ENCODE measurements around the gene ANKS4B. TPM values are rescaled to one million over a fixed set of nuclear protein-coding genes. Genes with fewer than 3 reads are reported as not detected.

Gene ANKS4B
- total and polyA plus RNA-seq, 9 donors = under 0.01 to 0.05 (median 0.04) TPM; not detected in 6

DNA sequence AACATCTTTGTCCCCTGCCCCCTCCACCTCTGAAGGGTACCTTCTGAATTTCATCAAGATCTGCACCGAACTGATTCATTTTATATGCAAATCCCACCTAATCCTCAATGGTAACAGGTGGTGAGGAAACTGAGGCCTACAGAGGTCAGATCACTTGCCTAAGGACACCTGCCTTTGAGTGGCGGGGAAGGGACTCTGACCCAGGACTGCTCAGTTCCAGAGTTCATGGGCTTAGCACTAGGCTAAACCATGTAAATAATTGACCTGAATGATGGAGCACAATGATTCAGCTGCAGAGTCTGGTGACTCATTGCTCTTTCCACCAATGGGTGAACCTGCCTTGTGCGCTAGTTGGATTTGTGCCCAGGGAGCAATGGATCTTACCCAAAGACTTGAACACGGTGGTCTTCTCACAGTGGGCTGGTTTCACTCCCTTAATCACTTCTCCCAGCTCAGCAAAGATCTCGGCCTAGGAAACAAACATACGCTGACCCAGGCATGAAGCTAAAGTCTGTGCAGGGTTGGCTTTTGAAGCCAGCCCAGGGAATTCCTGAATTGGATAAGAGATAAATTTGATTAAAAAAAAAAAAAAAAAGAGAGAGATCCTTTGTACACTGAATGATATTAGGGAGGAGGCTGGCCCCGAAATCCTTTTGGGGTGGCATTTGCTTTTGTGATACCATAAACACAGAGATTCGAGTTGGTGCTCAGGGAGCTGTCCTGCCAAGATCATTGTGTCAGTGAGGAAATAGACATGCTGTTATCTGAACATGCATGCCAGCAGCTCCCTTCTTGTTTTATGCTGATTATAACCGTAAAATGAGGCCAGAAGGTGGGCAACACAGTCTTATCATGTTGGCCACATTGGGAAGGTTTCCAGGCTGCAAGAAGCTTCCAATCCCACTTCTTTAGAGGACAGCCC, 27.6 kb downstream of the ANKS4B start:
- no peaks in the 10 kb centered on the region for H3K4me1 ChIP-seq (ENCODE audit: insufficient read depth)
- H3K4me3 ChIP-seq = no peak overlapping the region
- intact Hi-C loops (cut with DNase I) = loop anchor here in 1 of 4 donors (10.0 kb wide), 1 partner anchor 46 kb away; the partner anchor contains the start of gene ZP2
- no peak for DNase-seq
- no peaks in the 10 kb centered on the region for H3K9me3 ChIP-seq
- H3K27ac ChIP-seq = no peak overlapping the region
- TF ChIP-seq POLR2A (IDR thresholded peaks at IDR 0.05) (no peak), EP300 (IDR thresholded peaks at IDR 0.05) (no peak)
- TF ChIP-seq, protein P1, sequence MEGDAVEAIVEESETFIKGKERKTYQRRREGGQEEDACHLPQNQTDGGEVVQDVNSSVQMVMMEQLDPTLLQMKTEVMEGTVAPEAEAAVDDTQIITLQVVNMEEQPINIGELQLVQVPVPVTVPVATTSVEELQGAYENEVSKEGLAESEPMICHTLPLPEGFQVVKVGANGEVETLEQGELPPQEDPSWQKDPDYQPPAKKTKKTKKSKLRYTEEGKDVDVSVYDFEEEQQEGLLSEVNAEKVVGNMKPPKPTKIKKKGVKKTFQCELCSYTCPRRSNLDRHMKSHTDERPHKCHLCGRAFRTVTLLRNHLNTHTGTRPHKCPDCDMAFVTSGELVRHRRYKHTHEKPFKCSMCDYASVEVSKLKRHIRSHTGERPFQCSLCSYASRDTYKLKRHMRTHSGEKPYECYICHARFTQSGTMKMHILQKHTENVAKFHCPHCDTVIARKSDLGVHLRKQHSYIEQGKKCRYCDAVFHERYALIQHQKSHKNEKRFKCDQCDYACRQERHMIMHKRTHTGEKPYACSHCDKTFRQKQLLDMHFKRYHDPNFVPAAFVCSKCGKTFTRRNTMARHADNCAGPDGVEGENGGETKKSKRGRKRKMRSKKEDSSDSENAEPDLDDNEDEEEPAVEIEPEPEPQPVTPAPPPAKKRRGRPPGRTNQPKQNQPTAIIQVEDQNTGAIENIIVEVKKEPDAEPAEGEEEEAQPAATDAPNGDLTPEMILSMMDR (IDR thresholded peaks at IDR 0.05) = no peak
- H3K36me3 ChIP-seq = no peaks in the 10 kb centered on the region
- H3K27me3 ChIP-seq = no peaks in the 10 kb centered on the region
- 80 to 89% (median 81%) methylated on average over 9 of the region's 9 CpGs for WGBS, 3 donors

DNA sequence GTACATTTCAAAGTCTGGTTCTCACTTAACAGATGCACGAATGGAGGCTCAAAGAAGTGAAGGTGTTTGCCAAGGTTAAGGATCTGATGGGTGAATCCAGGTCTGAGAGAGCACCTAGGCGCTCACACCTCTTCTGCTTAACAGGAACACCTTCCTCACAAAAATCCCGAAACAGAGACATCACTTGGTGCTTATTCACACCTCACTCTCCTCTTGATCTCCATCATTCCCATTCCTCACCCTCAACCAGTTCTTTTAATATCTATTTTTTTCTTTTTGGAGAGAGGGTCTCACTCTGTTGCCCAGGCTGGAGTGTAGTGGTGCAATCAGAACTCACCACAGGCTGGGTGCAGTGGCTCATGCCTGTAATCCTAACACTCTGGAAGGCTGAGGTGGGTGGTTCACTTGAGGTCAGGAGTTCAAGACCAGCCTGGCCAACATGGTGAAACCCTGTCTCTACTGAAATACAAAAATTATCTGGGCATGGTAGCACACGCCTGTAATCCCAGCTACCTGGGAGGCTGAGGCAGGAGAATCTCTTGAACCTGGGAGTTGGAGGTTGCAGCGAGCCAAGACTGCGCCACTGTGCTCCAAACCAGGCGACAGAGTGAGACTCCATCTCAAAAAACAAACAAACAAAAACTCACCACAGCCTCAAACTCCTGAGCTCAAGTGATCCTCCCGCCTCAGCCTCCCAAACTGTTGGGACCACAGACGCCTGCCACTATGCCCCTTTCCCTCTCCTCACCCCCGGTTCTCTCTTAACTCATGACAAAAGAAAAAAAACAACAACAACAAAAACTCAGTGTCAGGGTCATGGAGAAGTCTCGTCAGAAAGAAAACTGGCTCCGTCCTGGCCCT, 29.5 kb downstream of the ANKS4B start:
- TF ChIP-seq POLR2A (IDR thresholded peaks at IDR 0.05) (no peak), EP300 (IDR thresholded peaks at IDR 0.05) (no peak)
- TF ChIP-seq, protein P1 (IDR thresholded peaks at IDR 0.05) = no peak
- no peak for DNase-seq
- intact Hi-C loops (cut with DNase I) = loop anchor here in 1 of 4 donors (10.0 kb wide), 1 partner anchor 48 kb away; the partner anchor contains the start of gene ZP2
- H3K4me1 ChIP-seq (ENCODE audit: insufficient read depth) = no peaks in the 10 kb centered on the region
- no peak overlapping the region for H3K27ac ChIP-seq
- H3K4me3 ChIP-seq = no peak overlapping the region
- no peaks in the 10 kb centered on the region for H3K36me3 ChIP-seq
- H3K27me3 ChIP-seq = no peaks in the 10 kb centered on the region
- no peaks in the 10 kb centered on the region for H3K9me3 ChIP-seq
- WGBS, 3 donors = 78 to 84% (median 79%) methylated on average over 12 of the region's 12 CpGs

DNA sequence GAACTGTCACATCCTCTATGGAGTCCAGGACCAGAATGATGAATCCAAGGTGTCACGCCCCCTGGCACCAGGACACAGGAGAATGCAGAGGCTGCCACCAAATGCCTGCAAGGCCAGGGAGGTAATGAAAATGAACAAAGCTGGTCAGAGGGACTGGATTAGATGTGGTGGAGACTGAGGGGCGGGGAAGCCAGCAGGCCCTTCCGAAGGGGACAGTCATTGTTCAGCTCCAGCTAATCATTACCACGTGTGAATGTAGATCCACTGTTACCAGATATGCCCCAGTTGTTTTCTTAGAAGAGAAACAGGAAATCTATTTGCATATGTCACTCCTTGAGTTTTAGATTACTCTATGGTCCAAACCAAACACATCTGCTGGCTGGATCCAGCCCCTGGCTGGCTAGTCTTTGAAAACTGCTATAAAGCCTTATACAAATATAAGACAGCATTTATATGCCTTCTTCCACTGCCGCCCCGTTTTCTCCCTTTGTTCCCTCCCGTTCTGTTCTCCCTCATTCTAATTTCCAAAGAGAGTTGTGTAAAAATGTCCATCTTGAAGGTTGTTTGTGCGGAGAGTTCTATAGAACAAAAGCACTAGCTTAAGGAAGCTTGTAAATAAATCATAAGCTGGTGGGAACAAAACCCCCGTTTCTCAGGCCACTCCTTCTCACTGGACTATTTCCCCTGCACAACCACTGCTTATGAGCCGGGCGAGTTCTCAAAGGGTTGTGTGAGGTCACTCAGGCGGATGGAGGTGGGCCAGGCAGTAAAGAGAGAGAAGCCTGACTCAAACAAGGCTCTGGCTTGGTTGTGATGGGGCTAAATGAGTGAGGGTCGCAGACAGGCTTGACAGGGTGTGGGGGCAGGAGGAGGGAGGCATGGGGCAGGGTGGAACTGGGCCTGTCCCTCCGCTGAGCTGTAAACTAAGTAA, 30.4 kb downstream of the ANKS4B start:
- Histone ChIP-seq H3K4me3 (no peak overlapping the region), H3K27me3 (no peaks in the 10 kb centered on the region), H3K9me3 (no peaks in the 10 kb centered on the region), H3K27ac (no peak overlapping the region), H3K4me1 (ENCODE audit: insufficient read depth) (no peaks in the 10 kb centered on the region), H3K36me3 (no peaks in the 10 kb centered on the region)
- TF ChIP-seq EP300 (IDR thresholded peaks at IDR 0.05) = no peak
- no peak for TF ChIP-seq POLR2A (IDR thresholded peaks at IDR 0.05)
- TF ChIP-seq, protein P1 (IDR thresholded peaks at IDR 0.05) = no peak
- DNase-seq = no peak
- WGBS, 3 donors = 54 to 63% (median 62%) methylated on average over 14 of the region's 14 CpGs
- intact Hi-C loops (cut with DNase I) = loop anchor here in 1 of 4 donors (10.0 kb wide), 1 partner anchor 49 kb away; the partner anchor contains the start of gene ZP2
